IMR-90 (cell line): ENCODE data around the gene SEPHS1.

Source experiments
- CEBPB ChIP-seq: IDR thresholded peaks from 2 replicates; pipeline ENCODE4 v1.6.1; 2012; ENCODE audit warnings: low read depth, low read length, improper control_type of control experiment
- CTCF ChIP-seq: conservative IDR thresholded peaks from 2 replicates; pipeline ENCODE4 v1.5.1; 2012; ENCODE audit warnings: mild to moderate bottlenecking, low read depth, low read length, improper control_type of control experiment
- ELK1 ChIP-seq: fragments of 150-350 bp; IDR thresholded peaks from 2 replicates; pipeline ENCODE4 v1.6.1; 2016; ENCODE audit warnings: low read depth, mild to moderate bottlenecking, low read length, moderate library complexity, borderline replicate concordance
- RAD21 ChIP-seq: IDR thresholded peaks from 2 replicates; pipeline ENCODE4 v1.6.1; 2012; ENCODE audit warnings: low read length, improper control_type of control experiment
- RCOR1 ChIP-seq: IDR thresholded peaks from 2 replicates; pipeline ENCODE4 v1.6.1; 2012; ENCODE audit warnings: mild to moderate bottlenecking, low read length, improper control_type of control experiment; ENCODE audit not compliant: insufficient replicate concordance

- TF ChIP-seq RAD21 (no peak), CEBPB (no peak), RCOR1 (no peak), CTCF (no peak), ELK1 (no peak)
Measured at GRCh38 chr10:13315361-13315760, 32.7 kb downstream of the SEPHS1 start.
